COLO668 (cell line): ENCODE measurements around the gene PRMT9.

Experiments used
- DNase-seq: peaks from one replicate; lab custom pipeline; 2025; ENCODE audit not compliant: unreplicated experiment; lab: John Stamatoyannopoulos, UW

The PRMT9 gene

DNA sequence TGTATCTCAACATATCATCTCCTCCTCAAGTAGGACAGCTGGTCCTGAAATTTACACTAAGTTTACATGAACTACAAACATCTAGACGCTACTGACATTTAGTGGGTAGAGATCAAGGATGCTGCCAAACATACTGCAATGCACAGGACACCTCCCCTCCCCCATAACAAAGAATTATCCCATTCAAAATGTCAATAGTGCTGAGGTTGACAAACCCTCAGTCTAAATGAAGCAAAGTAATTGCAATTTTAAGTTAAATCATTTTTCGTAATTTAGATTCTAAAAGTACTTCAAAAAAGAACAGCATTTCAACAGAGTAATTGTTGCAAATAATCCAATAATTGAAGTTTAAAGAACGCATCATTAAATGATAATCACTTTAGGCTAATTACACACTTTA, 1.2 kb downstream of the PRMT9 start:
- no peak for DNase-seq

DNA sequence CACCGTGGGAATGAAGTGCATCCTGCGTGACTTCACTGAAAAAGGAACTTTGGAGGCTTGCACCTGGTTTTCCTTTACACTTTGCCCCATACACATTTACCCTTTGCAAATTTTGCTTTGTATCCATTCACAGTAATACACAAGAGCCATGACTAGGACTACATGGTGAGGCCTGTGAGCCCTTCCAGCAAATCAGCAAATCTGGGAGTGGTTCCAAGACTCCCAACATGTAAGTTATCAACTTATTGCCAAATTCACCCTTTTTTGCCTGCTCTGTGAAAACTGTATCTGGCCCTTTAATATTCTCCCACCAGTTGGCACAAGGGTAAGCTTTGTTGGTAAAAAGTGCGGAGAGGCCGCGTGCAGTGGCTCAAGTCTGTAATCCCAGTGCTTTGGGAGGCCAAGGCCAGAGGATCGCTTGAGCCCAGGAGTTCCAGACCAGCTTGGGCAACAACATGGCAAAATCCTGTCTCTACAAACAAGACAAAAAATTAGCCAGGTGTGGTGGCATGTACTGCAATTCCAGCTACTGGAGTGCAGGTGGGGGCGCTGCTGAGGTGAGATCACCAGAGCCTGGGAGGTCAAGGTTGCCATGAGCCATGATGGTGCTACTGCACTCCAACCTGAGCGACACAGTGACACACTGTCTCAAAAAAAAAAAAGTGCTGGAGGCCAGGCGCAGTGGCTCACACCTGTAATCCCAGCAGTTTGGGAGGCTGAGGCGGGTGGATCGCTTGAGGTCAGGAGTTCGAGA, 5.0 kb downstream of the PRMT9 start:
- peak; percentile 4 for DNase-seq

DNA sequence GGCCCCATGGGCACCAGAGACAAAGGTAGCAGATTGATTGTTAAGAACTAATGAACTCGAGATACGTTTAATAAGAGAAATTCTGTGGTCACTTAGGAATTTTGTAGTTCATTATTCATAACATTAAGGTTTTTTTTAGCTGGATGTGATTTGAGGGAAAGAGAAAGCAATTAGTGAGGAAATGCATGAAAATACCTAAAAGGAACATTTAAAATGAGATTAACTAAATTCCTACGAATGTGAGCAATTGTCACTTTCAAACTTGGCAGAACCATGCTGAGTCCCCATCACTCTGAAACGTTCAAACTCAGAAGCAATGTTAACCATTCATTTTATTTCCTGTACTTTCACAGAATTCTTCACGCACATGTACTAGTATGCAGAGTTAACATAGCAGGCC, 5.9 kb downstream of the PRMT9 start:
- no peak for DNase-seq

- no peak for DNase-seq
Measured at GRCh38 chr4:147674496-147674895, 9.5 kb downstream of the PRMT9 start.

DNA sequence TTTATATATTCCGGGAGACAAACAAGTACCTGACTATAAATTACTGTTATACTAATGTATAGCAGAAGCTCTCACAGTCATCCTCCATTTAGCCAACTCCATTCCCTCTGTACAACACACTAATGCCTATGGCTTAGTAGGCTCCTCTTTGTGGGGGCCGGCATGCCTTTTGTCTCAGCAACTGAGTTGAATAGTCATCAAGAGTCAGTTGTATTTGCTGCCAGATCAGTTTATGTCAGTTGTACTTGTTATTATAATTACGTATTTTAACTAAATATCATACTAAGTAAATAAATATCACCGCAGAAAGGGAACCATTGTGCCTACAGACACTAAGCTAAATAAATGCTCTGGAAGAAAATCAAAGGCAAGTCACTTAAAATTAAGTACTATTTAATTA, 9.9 kb downstream of the PRMT9 start:
- DNase-seq: no peak

DNA sequence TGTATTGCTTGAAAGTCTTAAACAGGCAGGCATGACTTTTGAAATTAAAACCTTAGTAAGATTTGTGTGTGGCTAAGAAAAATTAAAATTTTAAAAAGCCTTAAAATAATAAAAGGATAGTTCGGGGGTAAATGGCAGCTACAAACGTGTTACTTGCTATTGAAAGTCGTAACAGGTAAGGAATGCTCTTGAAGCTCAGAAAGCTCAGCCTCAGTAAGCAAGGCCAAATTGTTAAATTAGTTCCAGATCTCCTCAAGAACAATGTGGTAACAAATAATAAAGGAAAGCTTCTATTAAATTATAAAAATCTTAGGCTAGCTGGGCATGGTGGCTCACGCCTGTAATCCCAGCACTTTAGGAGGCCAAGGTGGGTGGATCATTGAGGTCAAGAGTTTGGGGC, 25.5 kb downstream of the PRMT9 start:
- DNase-seq: no peak

DNA sequence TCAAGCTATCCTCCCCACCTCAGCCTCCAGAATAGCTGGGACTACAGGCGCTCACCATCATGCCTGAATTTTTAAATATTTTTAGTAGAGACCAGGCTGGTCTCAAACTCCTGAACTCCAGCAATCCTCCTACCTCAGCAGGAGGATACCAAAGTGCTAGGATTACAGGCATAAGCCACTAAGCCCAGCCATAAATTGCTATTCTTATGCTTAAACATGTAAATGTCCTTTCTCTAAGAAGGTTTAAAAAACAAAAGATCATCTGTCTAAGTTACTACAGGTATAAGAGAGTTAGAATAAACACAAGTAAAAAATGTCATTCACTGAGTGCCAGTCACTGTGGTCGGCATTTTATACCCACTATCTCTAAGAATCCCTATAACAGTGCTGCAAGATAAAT, 28.3 kb downstream of the PRMT9 start:
- DNase-seq: no peak

DNA sequence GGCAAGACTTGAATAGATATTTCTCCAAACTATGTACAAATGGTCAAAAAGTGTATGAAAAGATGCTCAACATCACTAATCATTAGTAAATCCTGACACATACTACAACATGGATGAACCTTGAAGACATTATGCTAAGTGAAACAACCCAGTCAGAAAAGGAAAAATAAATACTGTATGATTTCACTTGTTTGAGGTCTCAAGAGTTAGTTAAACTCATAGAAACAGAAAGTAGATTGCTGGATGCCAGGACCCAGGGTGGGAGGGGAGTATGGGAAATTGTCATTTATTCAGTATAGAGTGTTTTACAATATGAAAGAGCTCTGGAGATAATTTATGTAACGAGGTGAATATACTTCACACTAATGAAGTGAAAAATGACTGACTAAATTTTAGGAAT, 32.4 kb downstream of the PRMT9 start:
- no peak for DNase-seq

DNA sequence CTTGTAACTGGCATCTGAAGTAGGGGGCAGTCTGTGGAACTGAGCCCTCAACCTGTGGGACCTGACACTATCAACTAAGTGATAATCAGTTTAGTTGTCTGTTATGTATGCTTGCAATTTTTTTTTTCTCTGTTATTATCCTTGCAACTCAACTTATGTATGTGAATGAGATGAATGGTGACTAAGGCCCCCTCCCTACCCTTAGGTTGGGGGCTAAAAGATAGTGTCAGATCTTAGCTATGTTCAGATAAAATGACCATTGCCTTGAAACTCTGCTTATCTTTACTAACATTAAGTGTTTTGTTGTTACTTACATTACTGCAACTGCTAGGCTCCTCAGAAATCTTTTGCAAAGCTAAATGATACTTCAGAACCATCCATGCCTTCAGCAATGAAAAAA, 35.3 kb downstream of the PRMT9 start:
- no peak for DNase-seq

- DNase-seq: no peak
Measured at GRCh38 chr4:147645099-147645498, 38.9 kb downstream of the PRMT9 start.

GRCh38 chr4:147644471-147644870, 39.5 kb downstream of the PRMT9 start:
- no peak for DNase-seq

DNA sequence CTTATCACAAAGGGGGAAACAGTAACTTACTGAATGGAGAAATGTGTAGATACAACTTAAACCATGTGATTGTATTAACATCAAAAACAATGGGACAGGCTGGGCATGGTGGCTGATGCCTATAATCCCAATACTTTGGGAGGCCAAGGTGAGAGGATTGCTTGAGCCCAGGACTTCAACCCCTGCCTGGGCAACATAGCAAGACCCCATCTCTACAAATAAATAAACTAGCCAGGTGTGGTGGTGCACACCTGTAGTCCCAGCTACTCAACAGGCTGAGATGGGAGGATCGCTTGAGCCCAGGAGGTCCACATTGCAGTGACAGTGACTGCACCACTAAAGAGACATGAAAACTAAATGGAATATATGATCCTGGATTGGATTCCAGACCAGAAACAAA, 40.3 kb downstream of the PRMT9 start:
- DNase-seq: no peak

DNA sequence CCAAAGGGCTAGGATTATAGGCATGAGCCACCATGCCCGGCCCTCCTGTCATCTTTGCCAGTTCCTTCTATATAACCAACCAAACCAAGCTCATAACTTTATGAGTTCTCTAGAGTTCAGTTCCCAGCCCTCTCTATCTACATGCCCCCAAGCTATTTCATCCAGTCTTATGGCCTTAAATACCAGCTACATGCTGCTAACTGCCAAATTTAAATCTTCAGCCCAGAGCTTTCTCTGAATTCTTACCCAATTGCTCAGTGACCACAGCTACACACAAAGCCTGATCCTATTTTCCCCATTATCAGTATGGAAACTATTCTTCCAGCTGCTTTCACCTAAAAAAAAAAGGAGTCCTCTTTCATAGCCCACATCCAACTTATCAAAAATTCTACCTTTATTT, 43.6 kb downstream of the PRMT9 start:
- DNase-seq: no peak

DNA sequence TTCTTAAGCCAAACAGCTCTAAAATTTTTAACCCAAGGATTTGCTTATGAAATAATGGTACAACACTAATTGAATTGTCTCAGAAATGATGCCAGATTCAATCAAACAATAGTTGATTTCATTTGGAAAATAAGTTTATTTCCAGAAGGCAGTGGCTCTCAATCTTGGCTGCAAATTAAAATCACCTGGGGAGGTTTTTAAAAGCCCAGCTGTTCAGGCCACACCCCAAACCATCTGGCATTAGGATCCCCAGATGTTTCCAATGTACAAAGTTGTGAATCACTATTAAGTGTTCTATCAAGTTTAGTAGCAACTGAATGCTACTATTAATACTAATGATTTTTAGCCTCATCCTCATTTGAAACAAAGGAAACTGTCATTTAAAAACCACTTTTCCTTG, 44.6 kb downstream of the PRMT9 start:
- DNase-seq: no peak

GRCh38 chr4:147638942-147639341, 45.0 kb downstream of the PRMT9 start:
- DNase-seq: no peak

DNA sequence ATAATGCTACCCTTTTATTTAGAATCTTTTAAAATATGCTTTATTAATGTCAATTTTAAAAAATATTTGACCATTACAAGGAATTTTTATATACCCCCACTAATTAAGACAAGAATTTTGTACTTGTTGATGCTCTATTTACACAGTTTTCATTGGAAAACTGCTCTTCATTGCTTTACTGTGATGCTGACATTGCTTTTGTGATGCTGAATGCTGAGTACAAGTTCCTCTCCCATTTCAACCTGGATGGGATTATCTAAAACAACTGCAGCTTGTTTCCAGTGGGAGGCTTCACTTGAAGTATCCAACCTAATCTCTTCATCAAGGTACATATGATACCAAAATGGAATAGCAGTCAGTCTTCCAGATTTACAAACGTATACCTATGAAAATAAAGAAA, 45.6 kb downstream of the PRMT9 start:
- DNase-seq: no peak

- DNase-seq: no peak
Measured at GRCh38 chr4:147635348-147635747, 48.6 kb downstream of the PRMT9 start.

DNA sequence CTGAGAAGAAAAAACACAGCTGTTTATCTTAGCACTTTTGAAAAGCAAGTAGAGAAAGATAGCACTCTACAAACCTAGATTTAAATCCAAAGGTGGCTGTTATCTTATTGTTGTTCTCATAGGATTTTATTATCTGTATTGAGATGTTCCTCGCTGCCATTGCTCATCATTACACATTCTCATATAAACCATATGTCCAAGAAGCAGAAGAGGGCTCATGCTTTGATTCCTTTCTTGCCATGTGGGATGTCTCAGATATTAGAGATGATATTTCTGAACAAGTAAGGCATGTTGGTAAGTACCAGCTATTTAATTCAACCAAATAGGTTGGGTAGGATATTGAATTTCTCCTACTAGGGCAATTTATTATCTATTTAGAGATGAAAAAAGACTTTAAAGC, 50.3 kb downstream of the PRMT9 start:
- no peak for DNase-seq

GRCh38 chr4:147633113-147633512, 50.9 kb downstream of the PRMT9 start:
- DNase-seq: no peak

DNA sequence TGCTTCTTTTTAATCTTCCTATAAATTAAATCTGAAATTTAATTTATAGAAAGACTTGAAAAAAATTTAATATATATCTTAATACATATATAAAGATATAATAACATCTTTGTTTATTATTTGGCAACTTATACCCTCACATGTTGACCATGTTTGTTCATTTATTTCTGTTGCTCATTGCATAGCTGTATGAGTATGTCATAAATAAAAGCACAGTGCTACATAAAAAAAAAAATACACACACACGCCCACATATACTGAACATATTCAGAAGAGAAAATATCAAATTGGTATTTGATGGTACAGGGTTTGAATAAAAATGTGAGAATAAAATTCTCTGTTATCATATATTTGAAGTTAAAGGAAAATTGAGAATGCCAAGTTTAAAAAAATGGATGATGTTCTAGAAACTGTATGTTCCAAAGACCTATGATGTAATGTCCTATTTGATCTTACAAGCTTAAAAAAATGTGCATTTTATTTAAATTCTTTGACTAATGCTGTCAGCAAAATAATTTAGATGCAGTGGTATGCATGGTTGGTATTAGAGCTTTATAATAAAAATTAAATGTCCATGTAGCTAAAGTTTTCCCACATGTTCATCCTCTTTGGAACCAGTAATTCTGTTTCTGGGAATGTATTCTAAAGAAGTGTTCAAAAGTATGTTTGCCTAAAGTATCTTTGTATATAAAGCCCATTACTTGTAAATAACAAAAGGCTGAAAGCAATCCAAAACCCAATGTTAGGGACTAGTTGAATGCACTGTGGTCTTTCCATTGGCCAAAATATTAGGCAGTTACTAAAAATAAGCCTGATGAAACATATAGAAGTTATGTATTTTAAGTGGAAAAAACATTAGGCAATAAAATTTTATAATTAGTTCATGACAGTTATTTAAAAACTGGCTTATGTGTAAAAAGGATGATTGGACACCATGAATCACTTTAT, 53.9 kb downstream of the PRMT9 start:
- DNase-seq: no peak

DNA sequence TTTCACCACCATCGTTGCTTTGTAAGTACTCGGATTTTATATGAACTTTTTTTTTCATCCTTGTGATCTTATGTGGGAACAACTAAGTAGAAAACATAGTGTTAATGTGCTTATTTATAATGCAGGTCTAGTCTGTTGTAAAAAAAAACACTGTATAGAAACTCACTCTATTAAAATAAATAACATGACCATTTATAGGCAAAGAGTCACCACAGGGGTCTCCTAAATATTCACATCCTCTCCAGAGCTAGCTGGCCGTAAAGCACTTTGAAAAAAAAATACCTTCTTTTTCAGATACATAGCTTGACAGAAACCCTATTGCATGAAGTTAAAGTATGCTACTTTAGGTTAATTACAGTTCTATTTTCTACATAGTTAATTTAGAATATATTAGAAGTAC, 55.5 kb downstream of the PRMT9 start:
- DNase-seq: no peak

- DNase-seq: no peak
Measured at GRCh38 chr4:147626903-147627302, 57.1 kb downstream of the PRMT9 start.
